Measurements from ENCODE around the gene TGFB1I1. TPM values are rescaled to one million over a fixed set of nuclear protein-coding genes. Genes with fewer than 3 reads are reported as not detected.

The TGFB1I1 gene
- total RNA-seq, 1 donor from 2014 or later = 97.0 TPM

GRCh38 chr16:31452631-31453106 lies 19.3 kb upstream of the TGFB1I1 start:
- DNase-seq (ENCODE audit: low spot score) = no peak

GRCh38 chr16:31453255-31454204 lies 18.4 kb upstream of the TGFB1I1 start:
- DNase-seq (ENCODE audit: low spot score) = no peak

- no peak for DNase-seq (ENCODE audit: low spot score)
Observed at GRCh38 chr16:31455601-31456314, 16.2 kb upstream of the TGFB1I1 start.

GRCh38 chr16:31456988-31457360 lies 15.0 kb upstream of the TGFB1I1 start:
- DNase-seq (ENCODE audit: low spot score) = no peak

DNA sequence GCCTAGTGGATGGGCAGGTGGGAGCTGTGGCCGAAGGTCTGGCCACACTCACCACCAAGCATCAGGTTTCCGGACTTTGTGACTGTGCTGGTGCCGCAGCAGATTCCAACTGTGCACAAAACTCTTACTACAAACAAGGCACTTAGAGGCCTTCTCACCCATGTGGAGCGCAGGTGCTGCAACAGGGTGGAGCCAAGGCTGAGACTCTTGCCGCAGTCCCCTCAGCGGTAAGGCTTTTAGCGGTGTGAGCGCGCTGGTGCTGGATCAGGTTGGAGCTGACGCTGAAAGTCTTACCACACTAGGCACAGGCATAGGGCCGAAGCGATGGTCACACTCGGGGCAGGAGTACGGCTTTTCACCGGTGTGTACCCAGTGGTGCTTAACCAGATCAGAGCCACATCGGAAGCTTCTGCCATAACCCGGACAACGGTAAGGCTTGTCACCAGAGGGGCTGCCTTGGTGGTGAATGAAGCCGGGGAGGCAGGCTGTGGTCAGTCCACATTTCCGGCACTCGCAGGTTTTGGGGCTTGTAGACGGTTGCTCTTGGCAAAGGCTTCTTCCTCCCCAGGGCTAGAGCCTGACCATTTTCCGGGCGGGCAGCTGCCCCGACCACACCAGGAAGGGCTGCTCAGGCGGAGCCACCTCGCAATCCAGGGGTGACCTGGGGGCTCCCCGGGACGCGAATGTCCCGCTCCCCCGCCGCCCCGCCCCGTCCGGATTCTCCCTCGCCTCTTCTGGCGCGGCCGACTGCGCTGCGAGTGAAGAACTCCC lies 13.7 kb upstream of the TGFB1I1 start:
- no peak for DNase-seq (ENCODE audit: low spot score)

DNA sequence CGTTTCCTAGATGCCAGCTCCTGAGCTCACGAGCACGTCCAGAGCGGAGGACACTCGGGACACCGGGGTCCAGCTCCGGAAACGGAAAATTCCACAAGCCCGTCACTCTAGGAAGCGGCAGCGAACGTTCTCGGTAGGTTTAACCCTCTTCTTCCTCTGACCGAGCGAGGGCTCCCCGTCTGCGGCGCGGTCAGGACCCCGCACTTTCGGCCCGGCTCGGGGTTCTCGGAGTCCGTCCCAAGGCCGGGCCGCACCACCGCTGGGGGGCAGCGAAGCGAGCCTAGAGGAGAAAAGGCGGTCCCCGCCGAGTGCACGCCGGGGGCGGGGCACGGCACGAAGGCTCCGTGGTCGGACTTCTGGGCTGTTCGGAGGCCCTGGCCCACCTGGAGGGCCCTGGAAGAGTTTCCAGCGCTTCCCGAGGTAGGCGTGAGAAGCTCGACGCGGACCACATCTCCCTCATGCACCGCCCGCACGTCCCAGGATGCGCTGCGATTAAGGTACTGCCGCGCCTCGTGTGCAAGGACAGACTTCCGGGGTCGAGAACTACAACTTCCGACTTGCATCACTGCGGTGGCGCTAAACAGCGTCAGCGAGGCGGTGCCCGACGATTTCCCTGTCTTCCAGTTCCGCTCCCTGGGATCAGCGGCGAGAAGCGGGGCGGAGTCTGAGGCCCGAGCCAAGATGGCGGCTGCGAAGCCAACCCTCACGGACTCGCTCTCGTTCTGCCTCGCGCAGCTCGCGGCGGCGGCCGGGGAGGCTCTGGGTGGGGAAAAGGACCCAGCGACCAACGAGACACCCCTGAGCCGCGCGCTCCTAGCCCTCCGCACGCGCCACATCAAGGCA lies 12.9 kb upstream of the TGFB1I1 start, which contains the start of gene ARMC5:
Gene ARMC5 (plus strand): TSS at position 658 of the 843 bp plus-strand sequence. CDS start 24 bp downstream, at position 682.
- peak; percentile 98 for DNase-seq (ENCODE audit: low spot score)

- DNase-seq (ENCODE audit: low spot score) = peak; percentile 100
Observed at GRCh38 chr16:31459687-31460581, 12.0 kb upstream of the TGFB1I1 start.

GRCh38 chr16:31460582-31461002 lies 11.4 kb upstream of the TGFB1I1 start:
- DNase-seq (ENCODE audit: low spot score) = no peak

DNA sequence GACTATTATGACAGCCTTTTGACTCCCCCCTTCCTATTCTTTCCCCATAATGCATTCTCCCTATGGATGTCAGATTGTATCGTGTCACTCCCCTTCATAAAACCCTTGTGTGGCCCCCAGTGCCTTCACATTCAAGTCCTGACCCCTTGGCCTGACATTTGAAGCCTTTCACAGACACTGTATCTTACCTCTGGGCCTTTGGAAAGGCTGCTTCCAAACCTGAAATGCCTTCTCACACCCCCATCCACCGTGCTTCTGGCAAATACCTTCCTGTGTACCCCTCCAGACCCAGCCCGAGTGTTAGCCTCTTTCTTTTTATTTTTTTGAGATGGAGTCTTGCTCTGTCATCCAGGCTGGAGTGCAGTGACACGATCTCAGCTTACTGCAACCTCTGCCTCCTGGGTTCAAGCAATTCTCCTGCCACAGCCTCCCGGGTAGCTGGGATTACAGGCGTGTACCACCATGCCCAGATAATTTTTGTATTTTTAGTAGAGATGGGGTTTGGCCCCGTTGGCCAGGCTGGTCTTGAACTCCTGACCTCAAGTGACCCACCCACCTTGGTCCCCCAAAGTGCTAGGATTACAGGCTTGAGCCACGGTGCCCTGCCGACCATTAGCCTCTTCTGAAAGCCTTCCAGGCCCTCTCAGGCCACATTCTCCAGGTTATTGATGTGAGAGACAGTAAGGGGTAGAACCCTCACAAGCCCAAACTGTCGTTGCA lies 10.6 kb upstream of the TGFB1I1 start:
- DNase-seq (ENCODE audit: low spot score) = no peak

DNA sequence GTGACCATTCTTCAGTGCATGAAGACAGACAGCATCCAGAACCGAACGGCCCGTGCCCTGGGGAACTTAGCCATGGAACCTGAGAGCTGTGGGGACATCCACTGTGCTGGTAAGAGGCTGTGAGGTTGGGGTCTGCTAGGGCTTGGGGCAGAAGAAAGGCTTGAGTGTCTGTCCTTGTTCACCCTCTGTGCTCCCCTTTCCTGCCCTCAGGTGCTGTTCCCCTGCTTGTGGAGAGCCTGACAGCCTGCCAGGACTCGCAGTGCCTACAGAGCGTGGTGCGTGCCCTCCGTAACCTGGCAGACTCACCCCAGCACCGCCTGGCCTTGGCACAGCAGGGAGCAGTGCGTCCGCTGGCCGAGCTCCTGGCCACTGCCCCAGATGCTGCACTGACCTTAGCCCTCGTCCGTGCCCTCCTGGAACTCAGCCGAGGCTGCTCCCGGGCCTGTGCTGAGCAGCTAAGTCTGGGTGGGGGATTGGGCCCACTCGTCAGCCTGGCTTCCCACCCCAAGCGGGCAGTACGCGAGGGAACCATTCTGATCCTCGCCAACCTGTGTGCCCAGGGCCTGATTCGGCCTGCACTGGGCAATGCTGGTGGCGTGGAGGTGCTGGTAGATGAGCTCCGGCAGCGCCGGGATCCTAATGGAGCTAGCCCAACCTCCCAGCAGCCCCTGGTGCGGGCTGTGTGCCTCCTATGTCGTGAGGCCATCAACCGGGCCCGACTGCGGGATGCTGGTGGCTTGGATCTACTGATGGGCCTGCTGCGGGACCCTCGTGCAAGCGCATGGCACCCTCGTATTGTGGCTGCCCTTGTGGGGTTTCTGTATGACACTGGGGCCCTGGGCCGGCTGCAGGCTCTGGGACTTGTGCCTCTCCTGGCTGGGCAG lies 9.8 kb upstream of the TGFB1I1 start:
- DNase-seq (ENCODE audit: low spot score) = no peak

GRCh38 chr16:31464348-31464769 lies 7.6 kb upstream of the TGFB1I1 start:
- DNase-seq (ENCODE audit: low spot score) = no peak

DNA sequence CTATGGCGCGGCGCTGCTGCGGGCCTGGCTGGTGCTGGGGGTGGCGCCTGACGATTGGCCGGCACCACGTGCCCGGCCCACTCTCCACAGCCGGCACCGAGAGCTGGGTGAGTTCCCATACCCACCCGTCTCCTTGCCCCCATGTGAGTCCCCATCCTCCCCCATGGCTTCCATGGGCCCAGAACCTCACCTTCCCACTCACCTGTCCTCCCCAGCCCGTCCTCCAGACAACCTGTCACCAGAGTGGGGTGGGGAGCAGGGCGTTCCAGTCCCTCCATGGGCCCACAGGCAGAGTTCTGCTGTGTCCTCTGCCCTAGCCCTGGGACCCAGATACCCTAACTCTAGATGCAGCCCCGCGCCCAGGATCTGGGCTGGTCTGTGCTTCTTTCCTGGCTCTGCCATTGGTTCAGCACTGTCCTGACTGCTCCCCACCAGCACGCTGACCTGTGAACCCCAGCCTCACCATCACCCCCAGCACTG lies 7.1 kb upstream of the TGFB1I1 start:
- DNase-seq (ENCODE audit: low spot score) = no peak

- DNase-seq (ENCODE audit: low spot score) = no peak
Observed at GRCh38 chr16:31465788-31466370, 6.1 kb upstream of the TGFB1I1 start.

DNA sequence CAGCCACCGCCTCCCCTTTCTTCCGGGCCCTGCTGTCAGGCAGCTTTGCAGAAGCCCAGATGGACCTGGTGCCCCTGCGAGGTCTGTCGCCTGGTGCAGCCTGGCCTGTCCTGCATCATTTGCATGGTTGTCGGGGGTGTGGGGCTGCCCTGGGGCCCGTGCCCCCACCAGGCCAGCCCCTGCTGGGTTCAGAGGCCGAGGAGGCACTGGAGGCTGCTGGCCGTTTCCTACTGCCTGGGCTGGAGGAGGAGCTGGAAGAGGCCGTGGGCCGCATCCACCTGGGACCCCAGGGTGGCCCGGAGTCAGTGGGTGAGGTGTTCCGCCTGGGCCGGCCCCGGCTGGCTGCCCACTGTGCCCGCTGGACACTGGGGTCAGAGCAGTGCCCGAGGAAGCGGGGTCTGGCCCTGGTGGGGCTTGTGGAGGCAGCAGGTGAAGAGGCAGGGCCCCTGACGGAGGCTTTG lies 5.5 kb upstream of the TGFB1I1 start:
- no peak for DNase-seq (ENCODE audit: low spot score)

- DNase-seq (ENCODE audit: low spot score) = no peak
Observed at GRCh38 chr16:31467151-31467773, 4.7 kb upstream of the TGFB1I1 start.

GRCh38 chr16:31467858-31468257 lies 4.1 kb upstream of the TGFB1I1 start:
- DNase-seq (ENCODE audit: low spot score) = no peak

- DNase-seq (ENCODE audit: low spot score) = no peak
Observed at GRCh38 chr16:31470615-31471014, 1.3 kb upstream of the TGFB1I1 start.
